NCI-H82 treated with DMSO at 0.1 percent for 48 hours (cell line): ENCODE measurements around the gene SHC2.
"Not testable (repeated sequence)": the region's sequence is repeated elsewhere in the genome, so short reads cannot be mapped to it uniquely, and the experiment has no call there.

ENCODE experiments used
- DNase-seq: peaks from one replicate; lab custom pipeline; 2025; ENCODE audit not compliant: unreplicated experiment; lab: John Stamatoyannopoulos, UW

The SHC2 gene

DNA sequence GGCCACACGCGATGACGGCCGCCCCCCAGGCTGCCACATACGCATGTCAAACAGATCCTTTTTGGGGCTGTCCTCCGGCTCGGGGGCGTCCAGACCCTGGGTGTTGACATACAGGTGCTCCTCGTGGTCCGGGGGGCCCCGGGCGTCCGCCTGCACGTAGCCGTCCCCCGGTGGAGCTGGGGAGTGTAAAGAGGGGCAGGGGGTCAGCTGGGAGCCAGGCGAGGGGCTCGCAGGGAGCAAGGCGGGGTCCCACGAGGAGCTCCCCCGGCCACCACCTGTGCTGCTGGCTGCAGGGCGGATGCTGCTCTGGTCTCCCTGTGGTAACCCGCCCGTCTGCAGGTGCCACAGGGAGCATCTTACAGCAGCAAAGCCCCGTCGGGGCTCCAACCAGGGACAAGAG is 35.8 kb downstream of the SHC2 start:
- no peak for DNase-seq

- no peak for DNase-seq
These were observed 36.3 kb downstream of the SHC2 start for GRCh38 chr19:424546-424945.

DNA sequence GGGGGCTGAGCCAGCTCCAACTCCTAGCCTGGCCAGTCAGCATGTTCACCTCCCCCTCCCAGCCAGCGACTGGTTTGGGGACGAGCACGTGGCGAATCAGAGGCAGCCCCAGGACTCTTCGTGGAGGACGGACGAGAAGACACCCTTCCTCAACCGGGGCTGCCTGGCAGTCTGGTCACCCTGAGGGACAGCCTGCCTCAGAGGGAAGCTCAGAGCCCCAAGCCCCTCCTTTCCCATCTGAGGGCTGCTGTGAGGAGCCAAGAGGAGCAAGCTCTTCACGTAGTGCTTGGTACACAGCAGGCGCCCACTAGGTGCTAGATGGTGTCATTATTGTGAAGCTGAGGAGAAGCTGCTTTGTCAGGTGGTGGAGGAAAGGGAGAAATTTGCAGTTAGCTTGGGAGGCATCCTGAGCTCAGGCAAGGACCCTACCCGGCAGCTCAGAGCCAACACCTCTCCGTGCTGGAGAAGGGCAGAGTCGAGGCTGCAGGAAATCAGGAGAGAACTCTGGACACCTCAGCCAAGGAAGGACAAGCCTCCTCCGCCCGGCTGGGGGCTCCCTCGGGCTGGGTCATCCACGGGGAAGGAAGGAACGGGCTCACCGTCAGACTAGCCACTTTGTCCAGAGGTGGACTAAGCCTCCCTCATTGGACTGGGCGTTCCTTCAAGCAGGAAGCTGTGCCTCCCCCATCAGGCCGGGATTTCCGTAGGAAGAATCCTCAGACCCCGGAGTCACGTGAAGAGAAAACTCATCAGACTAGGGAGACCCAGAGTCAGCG is 37.0 kb downstream of the SHC2 start:
- no peak for DNase-seq

GRCh38 chr19:422917-423226 is 38.0 kb downstream of the SHC2 start:
- not testable (repeated sequence) for DNase-seq

- DNase-seq: no peak
These were observed 38.5 kb downstream of the SHC2 start for GRCh38 chr19:422213-422916.

DNA sequence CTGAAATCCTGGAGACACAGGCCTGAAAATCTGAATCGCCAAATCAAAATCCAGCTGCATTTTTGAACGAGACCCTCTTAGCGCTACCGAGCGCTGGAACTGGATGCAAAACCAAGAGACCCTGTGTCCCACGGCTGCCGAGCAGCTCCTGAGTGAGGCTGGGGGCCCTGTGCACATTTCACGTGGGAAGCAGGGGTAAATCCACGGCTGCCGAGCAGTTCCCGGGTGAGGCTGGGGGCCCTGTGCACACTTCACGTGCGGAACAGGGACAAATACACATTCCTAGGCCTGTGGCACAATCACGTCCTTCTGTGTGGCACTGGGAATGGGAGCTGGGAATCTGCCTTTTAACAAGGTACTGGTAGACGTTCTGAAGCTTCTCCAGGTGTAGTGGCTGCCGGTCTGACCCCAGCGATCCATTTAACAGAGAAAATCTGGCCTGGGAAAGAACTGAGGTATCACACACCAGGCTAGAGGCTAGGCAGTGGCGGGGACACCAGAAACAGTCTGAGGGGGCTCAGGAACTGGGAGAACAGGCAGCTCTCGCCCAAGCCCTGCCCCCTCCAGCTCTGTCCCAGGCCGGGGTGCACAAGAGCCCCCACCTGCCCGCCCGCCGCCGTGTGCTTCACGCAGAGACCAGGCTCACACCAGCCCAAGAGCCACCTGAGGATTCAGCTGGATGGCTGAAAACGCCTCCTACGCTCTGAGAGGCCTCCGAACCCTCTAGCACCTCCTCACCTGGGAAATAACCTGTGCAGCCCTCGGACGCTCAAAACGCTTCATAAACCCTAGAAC is 40.9 kb downstream of the SHC2 start:
- DNase-seq: no peak

- no peak for DNase-seq
These were observed 41.8 kb downstream of the SHC2 start for GRCh38 chr19:418761-419671.

GRCh38 chr19:416416-416815 is 44.4 kb downstream of the SHC2 start:
- no peak for DNase-seq

DNA sequence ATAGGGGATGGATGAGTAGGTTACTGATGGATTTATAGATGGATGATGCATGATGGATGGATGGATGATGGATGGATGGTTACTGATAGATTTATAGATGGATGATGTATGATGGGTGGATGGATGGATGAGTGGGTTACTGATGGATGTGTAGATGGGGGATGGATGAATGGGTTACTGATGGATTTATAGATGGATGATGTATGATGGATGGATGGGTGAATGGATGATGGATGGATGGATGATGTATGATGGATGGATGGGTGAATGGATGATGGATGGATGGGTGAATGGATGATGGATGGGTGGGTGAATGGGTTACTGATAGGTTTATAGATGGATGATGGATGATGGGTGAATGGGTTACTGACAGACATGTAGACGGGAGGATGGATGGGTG is 45.5 kb downstream of the SHC2 start:
- DNase-seq: no peak

GRCh38 chr19:413756-414420 is 46.9 kb downstream of the SHC2 start:
- DNase-seq: no peak

GRCh38 chr19:412356-413355 is 48.2 kb downstream of the SHC2 start:
- no peak for DNase-seq

- DNase-seq: no peak
These were observed 49.0 kb downstream of the SHC2 start for GRCh38 chr19:411723-412355.

DNA sequence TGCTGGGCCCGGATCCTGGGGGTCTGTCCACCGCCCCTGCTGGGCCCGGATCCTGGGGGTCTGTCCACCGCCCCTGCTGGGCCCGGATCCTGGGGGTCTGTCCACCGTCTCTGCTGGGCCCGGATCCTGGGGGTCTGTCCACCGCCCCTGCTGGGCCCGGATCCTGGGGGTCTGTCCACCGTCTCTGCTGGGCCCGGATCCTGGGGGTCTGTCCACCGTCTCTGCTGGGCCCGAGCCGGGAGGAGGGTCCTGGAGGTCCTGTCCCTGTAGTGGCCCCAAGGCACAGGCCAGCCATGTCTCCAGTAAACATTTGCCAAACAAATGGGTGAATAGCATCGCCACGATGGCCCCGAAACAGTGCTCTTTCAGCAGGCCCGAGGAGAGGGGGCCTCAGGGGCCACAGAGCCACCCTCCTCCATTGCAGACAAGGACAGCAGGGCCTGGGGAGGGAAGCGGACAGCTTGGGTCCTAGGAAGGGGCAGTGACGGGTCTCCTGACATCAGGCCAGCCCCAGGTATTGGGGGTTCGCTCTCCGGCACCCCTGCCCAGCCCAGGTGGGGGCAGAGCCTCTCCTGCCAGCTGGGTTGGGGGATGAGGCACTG is 49.6 kb downstream of the SHC2 start:
- not testable (repeated sequence) for DNase-seq

DNA sequence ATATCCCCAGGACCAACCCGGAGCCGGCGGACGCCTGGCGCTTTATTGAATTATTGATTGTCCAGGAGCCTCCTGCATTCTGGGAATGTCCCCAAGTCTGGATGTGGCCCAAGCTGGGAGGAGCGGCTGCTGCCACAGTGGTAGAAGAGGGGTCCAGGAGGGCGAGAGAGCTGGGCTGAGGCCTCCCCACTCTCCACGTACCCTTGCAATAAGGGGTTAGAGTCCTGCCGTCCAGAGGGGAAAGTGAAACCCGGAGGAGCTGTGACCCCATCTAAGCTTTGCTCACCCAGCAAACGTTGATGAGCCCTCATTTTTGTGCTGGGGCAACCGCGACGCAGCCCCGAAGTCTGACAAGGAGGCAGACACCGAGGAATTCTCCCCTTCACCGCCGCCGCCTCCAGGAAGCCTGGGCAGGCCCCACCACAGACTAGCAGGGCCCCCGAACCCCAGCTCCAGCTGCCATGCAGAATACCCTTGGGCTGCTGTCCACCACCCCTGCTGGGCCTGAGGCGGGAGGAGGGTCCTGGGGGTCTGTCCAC is 50.5 kb downstream of the SHC2 start:
- no peak for DNase-seq

GRCh38 chr19:409516-410242 is 51.2 kb downstream of the SHC2 start:
- DNase-seq: no peak

- no peak for DNase-seq
These were observed 51.8 kb downstream of the SHC2 start, which contains the start of gene C2CD4C for GRCh38 chr19:408902-409515. Gene C2CD4C, minus strand, starts transcription at chr19:409147. Its CDS starts 786 bp downstream, at chr19:408361.

- no peak for DNase-seq
These were observed 52.4 kb downstream of the SHC2 start for GRCh38 chr19:408441-408901.
